Left lung (tissue), 10 donors: ENCODE results near the gene ASS1. TPM values are rescaled to one million over a fixed set of nuclear protein-coding genes. Genes with fewer than 3 reads are reported as not detected.
A peak's percentile ranks its signal among the peaks of the same experiment; 100 is the strongest.

Experiments used
- ATAC-seq: fragments of 200-7000 bp; cut with Tn5 transposase; one replicate; pipeline ENCODE4 v1.9.1; 2020; ENCODE audit warnings: moderate library complexity
- DNase-seq, 4 donors: peaks; one replicate each; pipeline ENCODE4 v3.0.0-alpha.2; 2013 to 2020
- H3K27ac ChIP-seq, 2 donors: fragments of 200-600 bp; sonication (generic) in 1 of 2; one replicate each; pipeline versions ENCODE4 v1.5.0 to v1.8.0; 2020 to 2021
- H3K27me3 ChIP-seq, 2 donors: fragments of 200-600 bp; sonication (generic) in 1 of 2; one replicate each; pipeline versions ENCODE4 v1.5.0 to v1.8.0; 2020 to 2021
- H3K36me3 ChIP-seq, 2 donors: fragments of 200-600 bp; sonication (generic) in 1 of 2; one replicate each; pipeline versions ENCODE4 v1.5.0 to v1.8.0; 2020 to 2021
- H3K4me1 ChIP-seq, 2 donors: fragments of 200-600 bp; one replicate each; pipeline ENCODE4 v1.8.0; 2021
- H3K4me3 ChIP-seq, 2 donors: fragments of 200-600 bp; sonication (generic) in 1 of 2; one replicate each; pipeline versions ENCODE4 v1.5.0 to v1.8.0; 2020 to 2021; ENCODE audit warnings: mild to moderate bottlenecking in 1 of 2
- H3K9me3 ChIP-seq, 2 donors: fragments of 200-600 bp; sonication (generic) in 1 of 2; one replicate each; pipeline versions ENCODE4 v1.5.0 to v1.8.0; 2020 to 2021
- intact Hi-C, 2 donors: fragments of 100-400 bp; cut with DNase I; formaldehyde crosslinking; loops; one replicate each; pipeline versions ENCODE4 v1.11.2 to v1.14.2; 2022
- polyA plus RNA-seq, 6 donors: library from polyadenylated mRNA; unstranded; fragments of 120-200 nt; gene quantifications; one replicate each; pipeline ENCODE4 v1.2.1, GENCODE V29; 2013; ENCODE audit not compliant: insufficient read length in 6 of 6
- total RNA-seq, 2 donors: library from RNA; stranded (reverse); fragmentation: NEBNext Ultra II Directional; extraction: Animal tissue kit (Norgen Biotek cat#: 25700); gene quantifications; one replicate each; pipeline ENCODE4 v1.2.1, GENCODE V29; 2021
- TF ChIP-seq, protein P1 (sequence below), 2 donors: fragments of 200-600 bp; sonication (generic) in 1 of 2; IDR thresholded peaks; one replicate each; pipeline versions ENCODE4 v1.5.0 to v1.8.0; 2021; ENCODE audit warnings: antibody characterized with exemption in 2 of 2
- donor health status: DM: no; HTN: yes; CAD: no.
- donor health status: DM: no; HTN: no; CAD: no.

ASS1 gene
- total and polyA plus RNA-seq, 8 donors: 11.9 to 99.7 (median 27.8) TPM

DNA sequence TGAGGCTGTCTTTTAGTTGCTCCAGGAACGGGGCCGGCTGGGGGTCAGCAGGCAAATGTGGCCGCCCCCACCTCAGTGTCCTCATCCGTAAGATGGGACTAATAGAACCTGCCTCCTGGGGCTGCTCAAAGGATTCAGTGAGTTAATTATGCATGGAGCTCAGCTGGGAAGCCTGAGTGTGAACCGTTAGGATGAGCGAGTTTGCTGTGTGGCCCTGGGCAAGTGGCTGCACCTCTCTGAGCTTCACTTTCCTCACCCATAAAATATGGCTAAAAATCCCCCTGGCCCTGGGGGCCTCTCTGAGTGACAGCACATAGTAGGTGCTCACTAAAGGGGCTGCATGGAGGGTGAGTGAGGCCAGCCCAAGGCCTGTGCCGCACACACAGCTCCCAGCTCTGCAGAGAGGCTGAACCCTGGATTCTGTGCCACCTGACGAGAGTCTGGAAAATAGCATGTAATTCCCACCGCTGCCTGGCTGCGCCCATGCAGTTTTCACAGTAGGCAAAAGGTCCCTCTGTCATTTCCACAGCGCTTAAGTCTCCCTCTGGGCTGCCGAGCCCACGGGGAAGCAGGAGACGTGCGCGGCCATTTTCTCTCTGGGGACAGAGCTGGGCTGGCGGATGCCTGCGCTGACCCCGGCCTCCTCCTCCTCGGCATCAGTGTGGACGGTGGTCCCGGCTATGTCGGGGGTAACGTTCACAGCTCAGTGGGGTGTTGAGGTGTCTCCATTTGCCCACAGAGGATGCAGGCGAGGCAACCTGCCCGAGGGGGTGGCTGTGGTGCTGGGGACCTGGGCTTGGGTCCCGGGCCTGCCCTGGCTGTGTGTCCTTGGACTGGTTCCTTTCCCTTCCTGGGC, 18.2 kb downstream of the ASS1 start:
- Histone ChIP-seq H3K27me3 (peaks cover 0 to 21% of the 10 kb centered on the region in 2 donors), H3K4me3 (no peak overlapping the region), H3K36me3 (peaks cover 0 to 35% of the 10 kb centered on the region in 2 donors), H3K4me1 (no peaks in the 10 kb centered on the region), H3K9me3 (no peaks in the 10 kb centered on the region), H3K27ac (no peak overlapping the region)
- TF ChIP-seq, protein P1, sequence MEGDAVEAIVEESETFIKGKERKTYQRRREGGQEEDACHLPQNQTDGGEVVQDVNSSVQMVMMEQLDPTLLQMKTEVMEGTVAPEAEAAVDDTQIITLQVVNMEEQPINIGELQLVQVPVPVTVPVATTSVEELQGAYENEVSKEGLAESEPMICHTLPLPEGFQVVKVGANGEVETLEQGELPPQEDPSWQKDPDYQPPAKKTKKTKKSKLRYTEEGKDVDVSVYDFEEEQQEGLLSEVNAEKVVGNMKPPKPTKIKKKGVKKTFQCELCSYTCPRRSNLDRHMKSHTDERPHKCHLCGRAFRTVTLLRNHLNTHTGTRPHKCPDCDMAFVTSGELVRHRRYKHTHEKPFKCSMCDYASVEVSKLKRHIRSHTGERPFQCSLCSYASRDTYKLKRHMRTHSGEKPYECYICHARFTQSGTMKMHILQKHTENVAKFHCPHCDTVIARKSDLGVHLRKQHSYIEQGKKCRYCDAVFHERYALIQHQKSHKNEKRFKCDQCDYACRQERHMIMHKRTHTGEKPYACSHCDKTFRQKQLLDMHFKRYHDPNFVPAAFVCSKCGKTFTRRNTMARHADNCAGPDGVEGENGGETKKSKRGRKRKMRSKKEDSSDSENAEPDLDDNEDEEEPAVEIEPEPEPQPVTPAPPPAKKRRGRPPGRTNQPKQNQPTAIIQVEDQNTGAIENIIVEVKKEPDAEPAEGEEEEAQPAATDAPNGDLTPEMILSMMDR (IDR thresholded peaks at IDR 0.05): no peak
- DNase-seq (peak in 1 of 4 donors; percentile 61), ATAC-seq (no peak)
- intact Hi-C loops: loop anchor here in 1 of 2 donors (10.0 kb wide), 1 partner anchor 222 kb away; no protein-coding TSS in a partner anchor

GRCh38 chr9:130463763-130464745, 19.3 kb downstream of the ASS1 start:
- H3K9me3 ChIP-seq: no peaks in the 10 kb centered on the region
- H3K27me3 ChIP-seq: peaks cover 0 to 31% of the 10 kb centered on the region in 2 donors
- H3K36me3 ChIP-seq: peaks cover 0 to 30% of the 10 kb centered on the region in 2 donors
- no peak overlapping the region for H3K27ac ChIP-seq
- TF ChIP-seq, protein P1 (IDR thresholded peaks at IDR 0.05): no peak
- intact Hi-C loops: loop anchor here in 1 of 2 donors (10.0 kb wide), 1 partner anchor 221 kb away; no protein-coding TSS in a partner anchor
- no peaks in the 10 kb centered on the region for H3K4me1 ChIP-seq
- DNase-seq (peak in 1 of 4 donors; percentile 71), ATAC-seq (no peak)
- no peak overlapping the region for H3K4me3 ChIP-seq

GRCh38 chr9:130465383-130466096, 20.8 kb downstream of the ASS1 start:
- no peak for ATAC-seq
- intact Hi-C loops: loop anchor here in 1 of 2 donors (10.0 kb wide), 1 partner anchor 219 kb away; no protein-coding TSS in a partner anchor
- DNase-seq: peak in 1 of 4 donors; percentile 52
- no peaks in the 10 kb centered on the region for H3K4me1 ChIP-seq
- no peaks in the 10 kb centered on the region for H3K9me3 ChIP-seq
- H3K36me3 ChIP-seq: peaks cover 0 to 35% of the 10 kb centered on the region in 2 donors
- peaks cover 0 to 46% of the 10 kb centered on the region in 2 donors for H3K27me3 ChIP-seq
- TF ChIP-seq, protein P1 (IDR thresholded peaks at IDR 0.05): no peak
- H3K4me3 ChIP-seq: no peak overlapping the region
- no peak overlapping the region for H3K27ac ChIP-seq

- Histone ChIP-seq H3K4me1 (no peaks in the 10 kb centered on the region), H3K9me3 (no peaks in the 10 kb centered on the region), H3K4me3 (no peak overlapping the region), H3K27me3 (peaks cover 0 to 56% of the 10 kb centered on the region in 2 donors), H3K27ac (no peak overlapping the region), H3K36me3 (peaks cover 0 to 45% of the 10 kb centered on the region in 2 donors)
- intact Hi-C loops: loop anchor here in 1 of 2 donors (10.0 kb wide), 1 partner anchor 218 kb away; no protein-coding TSS in a partner anchor
- ATAC-seq (no peak), DNase-seq (peak in 1 of 4 donors; percentile 41)
- TF ChIP-seq, protein P1 (IDR thresholded peaks at IDR 0.05): no peak
Observed at GRCh38 chr9:130466537-130467217, 21.9 kb downstream of the ASS1 start.
